Suprapubic skin (tissue), 4 donors: ENCODE results near the gene TMBIM4.

ENCODE experiments used
- CTCF ChIP-seq, 2 donors: fragments of 200-600 bp in 1 of 2; fragments of 450-650 bp in 1 of 2; sonication (generic) in 1 of 2; IDR thresholded peaks; one replicate each; pipeline ENCODE4 v1.5.1; 2016 to 2019; ENCODE audit warnings: antibody characterized with exemption in 2 of 2, mild to moderate bottlenecking in 1 of 2, moderate library complexity in 1 of 2
- EP300 ChIP-seq: sonication (generic); formaldehyde crosslinking; IDR thresholded peaks from one replicate; pipeline ENCODE4 v1.6.1; 2017; ENCODE audit warnings: antibody characterized with exemption
- POLR2A ChIP-seq, 2 donors: fragments of 450-650 bp; IDR thresholded peaks; one replicate each; pipeline ENCODE4 v1.6.1; 2017; ENCODE audit warnings: antibody characterized with exemption in 2 of 2, mild to moderate bottlenecking in 2 of 2, moderate library complexity in 2 of 2
- POLR2AphosphoS5 ChIP-seq, 3 donors: sonication (generic); formaldehyde crosslinking; IDR thresholded peaks; one replicate each; pipeline ENCODE4 v1.6.1; 2017; ENCODE audit warnings: antibody characterized with exemption in 3 of 3

GRCh38 chr12:66139328-66139727 lies 30.5 kb downstream of the TMBIM4 start:
- TF ChIP-seq POLR2AphosphoS5 (IDR thresholded peaks at IDR 0.05) (no peak), POLR2A (IDR thresholded peaks at IDR 0.05) (no peak), CTCF (IDR thresholded peaks at IDR 0.05) (no peak), EP300 (no peak)
